Stomach (tissue), 9 donors: Measurements from ENCODE around the gene FAM50A. TPM values are rescaled to one million over a fixed set of nuclear protein-coding genes. Genes with fewer than 3 reads are reported as not detected.
"Not testable (repeated sequence)": the region's sequence is repeated elsewhere in the genome, so short reads cannot be mapped to it uniquely, and the experiment has no call there.

ENCODE experiments used
- DNase-seq, 2 donors: peaks; one replicate each; pipeline versions ENCODE4 v3.0.0 to v3.0.0-alpha.2; 2013 to 2019
- H3K27ac ChIP-seq, 5 donors: fragments of 200-600 bp in 4 of 5; sonication (generic) in 4 of 5; one replicate each; pipeline ENCODE4 v1.5.1; 2013 to 2019; ENCODE audit warnings: mild to moderate bottlenecking in 1 of 5, moderate library complexity in 1 of 5
- H3K27me3 ChIP-seq, 3 donors: fragments of 200-600 bp; sonication (generic); one replicate each; pipeline ENCODE4 v1.5.1; 2017 to 2019; ENCODE audit warnings: mixed run types in 1 of 3
- H3K36me3 ChIP-seq, 4 donors: fragments of 200-600 bp; sonication (generic); 1 replicate in 3 of 4; 2 replicates in 1 of 4; pipeline ENCODE4 v1.5.1; 2016 to 2019
- H3K4me1 ChIP-seq, 4 donors: fragments of 200-600 bp; sonication (generic); one replicate each; pipeline ENCODE4 v1.5.1; 2016 to 2019
- H3K4me3 ChIP-seq, 4 donors: fragments of 200-600 bp; sonication (generic) in 3 of 4; one replicate each; pipeline ENCODE4 v1.5.1; 2016 to 2019; ENCODE audit warnings: mild to moderate bottlenecking in 1 of 4
- H3K9me3 ChIP-seq, 4 donors: fragments of 200-600 bp; sonication (generic); one replicate each; pipeline ENCODE4 v1.5.1; 2016 to 2019
- CTCF ChIP-seq, 7 experiments: fragments of 450-650 bp in 4 of 7; fragments of 200-600 bp in 3 of 7; sonication (generic) in 3 of 7; IDR thresholded peaks; one replicate each; pipeline ENCODE4 v1.5.1; 2016 to 2019; ENCODE audit warnings: antibody characterized with exemption in 7 of 7, control low read depth in 2 of 7, mild to moderate bottlenecking in 1 of 7
- EP300 ChIP-seq: sonication (generic); formaldehyde crosslinking; IDR thresholded peaks from one replicate; pipeline ENCODE4 v1.6.1; 2017; ENCODE audit warnings: antibody characterized with exemption
- POLR2A ChIP-seq, 4 donors: fragments of 450-650 bp; IDR thresholded peaks; one replicate each; pipeline ENCODE4 v1.6.1; 2016; ENCODE audit warnings: antibody characterized with exemption in 4 of 4, control low read depth in 2 of 4, mild to moderate bottlenecking in 1 of 4, moderate library complexity in 1 of 4
- POLR2AphosphoS5 ChIP-seq, 3 donors: sonication (generic); formaldehyde crosslinking; IDR thresholded peaks; one replicate each; pipeline ENCODE4 v1.6.1; 2016; ENCODE audit warnings: antibody characterized with exemption in 3 of 3
- WGBS, 5 donors: extraction: QIAGEN DNeasy Blood & Tissue Kit in 3 of 5; methylation state at CpG; one replicate each; pipeline versions ENCODE4 v1.1.5 to v1.1.7; 2013 to 2018; 5-methylcytosine and 5-hydroxymethylcytosine counted together
- intact Hi-C: fragments of 100-400 bp; cut with DNase I; formaldehyde crosslinking; loops from one replicate; pipeline ENCODE4 v1.15.1; 2023; ENCODE audit warnings: low total_unique reads
- polyA plus RNA-seq, 3 donors: library from polyadenylated mRNA; stranded (reverse); fragments of 200-250 nt; gene quantifications; one replicate each; pipeline ENCODE4 v1.2.3, GENCODE V29; 2013
- total RNA-seq, 5 donors: library from RNA; depleted of rRNA; stranded (reverse); fragments of >200 nt; gene quantifications; one replicate each; pipeline versions ENCODE4 v1.1.0 to v1.2.3, GENCODE V29; 2014 to 2016
- donor health status: healthy with polysubstance abuse.
- donor health status: Bipolar disorder and iron deficiency.
- donor health status: healthy.

Gene FAM50A
- total and polyA plus RNA-seq, 8 donors, result 16.7 to 162 (median 67.4) TPM

DNA sequence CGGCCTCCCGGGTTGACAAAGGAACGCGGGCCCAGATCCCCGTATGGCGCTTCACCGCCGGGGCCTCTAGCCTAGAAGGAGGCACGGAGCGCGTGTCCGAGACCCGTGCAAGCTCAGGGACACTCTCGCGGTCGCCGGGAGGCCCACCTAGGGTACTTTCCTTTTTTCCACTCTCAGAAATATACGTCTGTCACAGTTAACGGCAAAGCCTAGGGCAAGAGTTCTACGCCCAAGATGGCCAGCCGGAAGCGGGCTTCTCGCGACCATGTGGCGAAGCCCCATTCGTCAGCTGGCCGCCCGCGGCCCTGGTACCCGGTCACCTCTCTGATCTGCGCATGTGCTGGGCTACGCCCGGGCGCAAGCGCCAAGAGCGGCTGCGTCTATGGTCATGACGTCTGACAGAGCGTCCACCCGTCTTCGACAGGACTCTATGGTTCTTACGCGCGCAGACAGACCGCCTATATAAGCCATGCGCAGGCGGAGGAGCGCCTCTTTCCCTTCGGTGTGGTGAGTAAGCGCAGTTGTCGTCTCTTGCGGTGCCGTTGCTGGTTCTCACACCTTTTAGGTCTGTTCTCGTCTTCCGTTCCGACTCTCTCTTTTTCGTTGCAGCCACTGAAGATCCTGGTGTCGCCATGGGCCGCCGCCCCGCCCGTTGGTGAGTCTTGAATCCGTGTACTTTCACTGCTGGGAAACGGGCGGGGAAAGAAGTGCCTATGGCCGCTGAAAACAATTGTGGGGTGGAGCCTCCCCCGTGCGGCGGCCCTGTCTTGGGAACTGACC, 45.9 kb upstream of the FAM50A start, which contains the start of gene RPL10:
TSS of gene RPL10 (plus strand) at position 490 of the 780 bp plus-strand sequence. CDS start at position 633, 143 bp downstream.
- H3K4me3 ChIP-seq, result peak within 1 kb of the TSS; percentile 61 to 75 (median 69)
- intact Hi-C loops, result no loop called here
- DNase-seq, result peak; percentile 94 to 98
- H3K27ac ChIP-seq, result peak within 1 kb of the TSS; percentile 95 to 99 (median 98)
- H3K27me3 ChIP-seq, result no peaks in the 10 kb centered on the region
- H3K9me3 ChIP-seq, result peaks cover 0 to 11% (median 0%) of the 10 kb centered on the region in 4 donors
- peaks cover 17 to 29% (median 25%) of the 10 kb centered on the region in 4 donors for H3K36me3 ChIP-seq
- 0 to 40% (median 4%) methylated on average over 39 to 69 of the region's 69 CpGs for WGBS, 5 donors
- peaks cover 9 to 31% (median 25%) of the 10 kb centered on the region in 4 donors for H3K4me1 ChIP-seq
- TF ChIP-seq POLR2AphosphoS5 (IDR thresholded peaks at IDR 0.05) (peak; percentile 93 to 100 (median 99)), POLR2A (IDR thresholded peaks at IDR 0.05) (peak in 2 of 4 donors; percentile 77 to 90), CTCF (IDR thresholded peaks at IDR 0.05) (no peak)

DNA sequence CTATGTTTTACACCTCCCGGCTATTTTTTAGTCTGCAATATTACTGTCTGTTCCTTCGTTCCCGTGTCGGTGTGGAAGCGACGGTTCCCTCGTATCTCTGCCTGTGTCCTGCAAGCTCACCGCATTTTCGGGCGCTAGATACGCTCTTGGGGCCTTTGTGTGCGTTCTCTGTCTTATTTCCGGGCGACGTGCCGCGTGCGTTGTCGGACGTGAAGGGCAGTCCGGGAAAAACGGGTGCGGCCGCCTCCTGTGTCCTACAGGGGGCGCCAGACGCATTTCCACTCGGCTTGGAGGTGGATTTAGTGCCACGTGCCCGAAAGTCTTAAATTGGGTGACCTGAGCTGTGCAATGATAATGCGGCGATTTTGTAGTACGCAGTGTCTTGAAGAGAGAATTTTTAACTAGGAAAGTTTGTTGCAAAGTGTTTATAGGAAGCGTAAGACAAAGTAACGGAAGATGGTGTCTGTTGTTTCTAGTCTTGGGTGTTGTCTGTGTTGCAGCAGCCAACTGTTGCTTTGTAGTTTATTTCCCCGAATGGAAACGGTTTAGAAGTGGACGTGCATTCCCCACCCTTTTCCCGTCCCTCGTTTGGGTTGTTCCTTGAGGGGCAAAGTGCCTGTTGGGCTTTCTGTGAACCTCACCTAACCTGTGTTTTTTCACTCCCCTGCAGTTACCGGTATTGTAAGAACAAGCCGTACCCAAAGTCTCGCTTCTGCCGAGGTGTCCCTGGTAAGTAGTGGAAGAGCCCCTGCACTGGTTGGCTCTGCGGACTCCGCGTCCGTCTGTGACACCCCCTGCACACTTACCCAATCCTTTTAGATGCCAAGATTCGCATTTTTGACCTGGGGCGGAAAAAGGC, 45.0 kb upstream of the FAM50A start:
- Histone ChIP-seq H3K4me1 (peaks cover 9 to 31% (median 25%) of the 10 kb centered on the region in 4 donors), H3K4me3 (peak overlapping the region; percentile 61 to 75 (median 69)), H3K27me3 (no peaks in the 10 kb centered on the region), H3K27ac (peak overlapping the region; percentile 95 to 99 (median 98)), H3K36me3 (peaks cover 17 to 31% (median 25%) of the 10 kb centered on the region in 4 donors), H3K9me3 (peaks cover 0 to 11% (median 0%) of the 10 kb centered on the region in 4 donors)
- WGBS, 5 donors, result 1 to 38% (median 8%) methylated on average over 46 to 49 of the region's 49 CpGs
- no peak for TF ChIP-seq EP300
- no peak for TF ChIP-seq POLR2A (IDR thresholded peaks at IDR 0.05)
- TF ChIP-seq POLR2AphosphoS5 (IDR thresholded peaks at IDR 0.05), result peak in 2 of 3 donors; percentile 46 to 67
- peak in 5 of 7 experiments; percentile 56 to 79 (median 73) for TF ChIP-seq CTCF (IDR thresholded peaks at IDR 0.05)
- peak; percentile 89 to 95 for DNase-seq
- intact Hi-C loops, result no loop called here

DNA sequence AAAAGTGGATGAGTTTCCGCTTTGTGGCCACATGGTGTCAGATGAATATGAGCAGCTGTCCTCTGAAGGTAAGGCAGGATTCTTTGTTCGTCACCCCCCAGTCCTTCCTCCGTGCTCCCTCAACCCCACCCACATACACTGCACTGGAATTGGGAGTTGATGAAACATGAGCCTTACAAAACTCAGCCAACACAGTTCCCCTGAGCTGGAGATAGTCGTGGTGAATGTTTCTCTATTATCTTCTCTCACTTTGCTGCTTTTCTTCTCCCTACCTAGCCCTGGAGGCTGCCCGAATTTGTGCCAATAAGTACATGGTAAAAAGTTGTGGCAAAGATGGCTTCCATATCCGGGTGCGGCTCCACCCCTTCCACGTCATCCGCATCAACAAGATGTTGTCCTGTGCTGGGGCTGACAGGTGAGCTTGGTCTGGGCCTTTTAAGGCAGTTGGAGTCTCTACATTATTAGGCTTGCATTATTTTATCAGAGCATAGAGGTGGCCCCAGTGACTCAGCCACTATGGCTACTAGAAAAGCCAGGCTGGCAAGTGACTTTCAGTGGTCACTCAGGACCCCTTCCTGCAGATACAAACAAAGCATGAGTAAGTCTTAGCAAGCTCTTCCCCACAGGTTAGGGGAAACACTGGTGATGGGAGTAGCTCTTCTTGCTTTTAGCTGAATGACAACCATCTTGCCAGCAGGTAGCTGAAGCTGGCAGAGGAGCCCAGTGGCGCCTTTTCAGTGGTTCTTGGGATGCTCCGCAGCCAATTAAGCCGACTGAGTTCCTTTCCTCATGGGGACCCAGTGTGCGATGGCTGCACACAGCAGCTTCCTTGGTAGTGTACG, 44.2 kb upstream of the FAM50A start:
- Histone ChIP-seq H3K36me3 (peaks cover 17 to 31% (median 26%) of the 10 kb centered on the region in 4 donors), H3K27me3 (no peaks in the 10 kb centered on the region), H3K4me1 (peaks cover 9 to 31% (median 25%) of the 10 kb centered on the region in 4 donors), H3K9me3 (peaks cover 0 to 11% (median 0%) of the 10 kb centered on the region in 4 donors), H3K4me3 (peak overlapping the region; percentile 61 to 75 (median 69)), H3K27ac (peak overlapping the region; percentile 29 to 99 (median 98))
- intact Hi-C loops, result no loop called here
- DNase-seq, result no peak
- WGBS, 5 donors, result 27 to 54% (median 40%) methylated on average over 11 to 14 of the region's 14 CpGs
- no peak for TF ChIP-seq POLR2A (IDR thresholded peaks at IDR 0.05)
- TF ChIP-seq POLR2AphosphoS5 (IDR thresholded peaks at IDR 0.05), result peak in 1 of 3 donors; percentile 20
- TF ChIP-seq CTCF (IDR thresholded peaks at IDR 0.05), result no peak
- no peak for TF ChIP-seq EP300

DNA sequence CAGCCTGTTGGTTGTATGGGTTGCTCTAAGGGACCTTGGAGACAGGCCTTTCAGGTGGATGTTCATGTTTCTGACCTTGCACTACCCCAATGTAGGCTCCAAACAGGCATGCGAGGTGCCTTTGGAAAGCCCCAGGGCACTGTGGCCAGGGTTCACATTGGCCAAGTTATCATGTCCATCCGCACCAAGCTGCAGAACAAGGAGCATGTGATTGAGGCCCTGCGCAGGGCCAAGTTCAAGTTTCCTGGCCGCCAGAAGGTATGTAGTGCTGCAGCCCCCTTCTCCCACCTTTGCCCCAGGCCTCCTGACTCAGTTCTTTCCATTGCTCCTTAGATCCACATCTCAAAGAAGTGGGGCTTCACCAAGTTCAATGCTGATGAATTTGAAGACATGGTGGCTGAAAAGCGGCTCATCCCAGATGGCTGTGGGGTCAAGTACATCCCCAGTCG, 43.5 kb upstream of the FAM50A start:
- Histone ChIP-seq H3K27ac (peak overlapping the region in 4 of 5 donors; percentile 95 to 99 (median 98)), H3K36me3 (peaks cover 17 to 36% (median 27%) of the 10 kb centered on the region in 4 donors), H3K4me1 (peaks cover 9 to 31% (median 25%) of the 10 kb centered on the region in 4 donors), H3K9me3 (peaks cover 0 to 11% (median 0%) of the 10 kb centered on the region in 4 donors), H3K4me3 (peak overlapping the region in 3 of 4 donors; percentile 12 to 75 (median 67))
- H3K27me3 ChIP-seq, DNase-seq, intact Hi-C loops: not testable (repeated sequence)
- 48 to 78% (median 59%) methylated on average over 4 to 6 of the region's 6 CpGs for WGBS, 5 donors
